HepG2 (cell line): ENCODE data around the gene EHBP1. TPM values are rescaled to one million over a fixed set of nuclear protein-coding genes. Genes with fewer than 3 reads are reported as not detected.

ENCODE experiments used
- ATAC-seq: fragments of 200-7000 bp; cut with Tn5 transposase; 3 replicates; pipeline ENCODE4 v1.9.1; 2020; ENCODE audit warnings: mild to moderate bottlenecking, moderate library complexity
- BruUV-seq: library from RNA; stranded (reverse); fragments of 400-500 nt; replicated peaks from 2 replicates; lab custom pipeline; 2021; lab: Mats Ljungman, UMichigan
- CTCF ChIA-PET: fragments of 300-600 bp; formaldehyde crosslinking; extraction: SDS; loops from one replicate; lab custom pipeline; 2021; ENCODE audit warnings: low total read pairs, inconsistent platforms, low intra/inter-chr PET ratio; lab: Yijun Ruan, JAX
- POLR2A ChIA-PET: fragments of 350-600 bp; sonication (Branson Sonifier 250); formaldehyde crosslinking; loops from one replicate; lab custom pipeline; 2020; ENCODE audit warnings: antibody characterized with exemption, inconsistent platforms; lab: Yijun Ruan, JAX
- DNase-seq: peaks from one replicate; pipeline ENCODE4 v3.0.0-alpha.2; 2015; ENCODE audit warnings: low spot score
- FAIRE-seq: peaks from 3 replicates; lab custom pipeline; 2011; peaks lifted over from hg19 to GRCh38; lab: Jason Lieb, UNC
- H2AFZ ChIP-seq: one replicate; pipeline ENCODE4 v1.6.1; 2011; ENCODE audit warnings: low read length, inconsistent platforms
- H3K27ac ChIP-seq: fragments of 300-600 bp; 3 replicates; pipeline ENCODE4 v1.8.0; 2011; ENCODE audit warnings: mixed run types, mild to moderate bottlenecking, mixed read lengths, low read length, inconsistent platforms; ENCODE audit not compliant: insufficient read depth; ENCODE audit errors: extremely low read length
- H3K27me3 ChIP-seq, 2 experiments: fragments of 200-600 bp in 1 of 2; 2 replicates in 1 of 2; 3 replicates in 1 of 2; pipeline versions ENCODE4 v1.6.0 to v1.8.0; 2011; ENCODE audit warnings: low read length in 2 of 2, mild to moderate bottlenecking in 2 of 2, moderate library complexity in 2 of 2, inconsistent platforms in 1 of 2; ENCODE audit not compliant: insufficient read depth in 2 of 2, control insufficient read depth in 1 of 2
- H3K36me3 ChIP-seq, 2 experiments: fragments of 200-600 bp in 1 of 2; replicated peaks in 1 of 2; 2 replicates in 1 of 2; 3 replicates in 1 of 2; pipeline versions ENCODE4 v1.5.1 to v1.8.0; 2011; ENCODE audit warnings: low read length in 2 of 2, inconsistent platforms in 1 of 2; ENCODE audit not compliant: insufficient read depth in 2 of 2, control insufficient read depth in 1 of 2
- H3K4me1 ChIP-seq: 2 replicates; pipeline ENCODE4 v1.5.1; 2012; ENCODE audit warnings: low read length, inconsistent platforms; ENCODE audit not compliant: insufficient read depth
- H3K4me2 ChIP-seq: 2 replicates; pipeline ENCODE4 v1.6.0; 2011; ENCODE audit warnings: low read depth, low read length, inconsistent platforms
- H3K4me3 ChIP-seq, 3 experiments: fragments of 200-600 bp in 1 of 3; sonication (generic), shearing (Covaris generic) in 1 of 3; replicated peaks in 1 of 3; 2 replicates each; pipeline ENCODE4 v1.5.1; 2011 to 2016; ENCODE audit warnings: low read length in 3 of 3, inconsistent platforms in 2 of 3, low read depth in 2 of 3, mild to moderate bottlenecking in 2 of 3, control low read depth in 1 of 3, mixed read lengths in 1 of 3; ENCODE audit not compliant: insufficient read depth in 1 of 3
- H3K79me2 ChIP-seq: one replicate; pipeline ENCODE4 v1.6.1; 2011; ENCODE audit warnings: low read length, inconsistent platforms; ENCODE audit not compliant: insufficient read depth
- H3K9ac ChIP-seq: 2 replicates; pipeline ENCODE4 v1.6.0; 2011; ENCODE audit warnings: mild to moderate bottlenecking, low read depth, low read length, inconsistent platforms; ENCODE audit not compliant: insufficient read depth
- H3K9me3 ChIP-seq: 2 replicates; pipeline ENCODE4 v1.5.1; 2012; ENCODE audit warnings: mild to moderate bottlenecking, low read length
- H4K20me1 ChIP-seq: 2 replicates; pipeline ENCODE4 v1.6.0; 2011; ENCODE audit warnings: inconsistent platforms, mild to moderate bottlenecking, low read length, moderate library complexity; ENCODE audit not compliant: insufficient read depth
- ADNP ChIP-seq: sonication (generic); formaldehyde crosslinking; IDR thresholded peaks from 2 replicates; pipeline ENCODE4 v1.4.0; 2020; ENCODE audit warnings: missing genetic modification reagents
- DNMT3B ChIP-seq: conservative IDR thresholded peaks from 2 replicates; pipeline ENCODE4 v1.6.1; 2016; ENCODE audit warnings: missing biosample characterization, control low read depth
- ELF3 ChIP-seq: IDR thresholded peaks from 2 replicates; pipeline ENCODE4 v1.6.1; 2016; ENCODE audit warnings: missing genetic modification reagents, missing compliant biosample characterization
- FLYWCH1 ChIP-seq: sonication (generic); formaldehyde crosslinking; IDR thresholded peaks from 2 replicates; pipeline ENCODE4 v1.8.1; 2023; ENCODE audit warnings: mild to moderate bottlenecking, missing genetic modification reagents
- GABPA ChIP-seq, 2 experiments: IDR thresholded peaks; 2 replicates each; pipeline ENCODE4 v1.6.1; 2011 to 2016; ENCODE audit warnings: low read depth in 2 of 2, low read length in 1 of 2, missing biosample characterization in 1 of 2, missing genetic modification characterization in 1 of 2
- HDAC2 ChIP-seq: sonication (generic); formaldehyde crosslinking; IDR thresholded peaks from 2 replicates; pipeline ENCODE4 v1.4.0; 2020; ENCODE audit warnings: missing genetic modification reagents
- RFX3 ChIP-seq: IDR thresholded peaks from 2 replicates; pipeline ENCODE4 v1.6.1; 2016; ENCODE audit warnings: missing biosample characterization, missing genetic modification reagents
- SIN3B ChIP-seq: fragments of 150-350 bp; IDR thresholded peaks from 2 replicates; pipeline ENCODE4 v1.6.1; 2014; ENCODE audit warnings: low read length
- TFDP1 ChIP-seq: IDR thresholded peaks from 2 replicates; pipeline ENCODE4 v1.6.1; 2016; ENCODE audit warnings: missing compliant biosample characterization, missing genetic modification reagents, borderline replicate concordance
- ZBTB40 ChIP-seq, 2 experiments: fragments of 450-650 bp in 1 of 2; sonication (generic) in 1 of 2; formaldehyde crosslinking in 1 of 2; IDR thresholded peaks; 2 replicates each; pipeline versions ENCODE4 v1.6.1 to v1.8.0; 2016 to 2022; ENCODE audit warnings: antibody characterized with exemption in 1 of 2, mild to moderate bottlenecking in 1 of 2, missing genetic modification reagents in 1 of 2
- ZGPAT ChIP-seq: IDR thresholded peaks from 2 replicates; pipeline ENCODE4 v1.6.1; 2016; ENCODE audit warnings: mild to moderate bottlenecking
- ZNF138 ChIP-seq: sonication (generic); formaldehyde crosslinking; IDR thresholded peaks from 2 replicates; pipeline ENCODE4 v1.5.0; 2020; ENCODE audit warnings: mild to moderate bottlenecking, low read depth, missing genetic modification reagents
- ZNF292 ChIP-seq: sonication (generic); formaldehyde crosslinking; IDR thresholded peaks from 2 replicates; pipeline ENCODE4 v1.8.1; 2022; ENCODE audit warnings: mild to moderate bottlenecking, low read depth, missing genetic modification reagents, borderline replicate concordance
- ZSCAN22 ChIP-seq: sonication (generic); formaldehyde crosslinking; IDR thresholded peaks from 2 replicates; pipeline ENCODE4 v1.4.0; 2020; ENCODE audit warnings: mild to moderate bottlenecking, missing genetic modification reagents
- WGBS: methylation state at CpG from one replicate; pipeline ENCODE4 v1.1.6; 2017; ENCODE audit warnings: low lambda C conversion rate; 5-methylcytosine and 5-hydroxymethylcytosine counted together
- in situ Hi-C: cut with HindIII; loops from 2 replicates; pipeline ENCODE4 v1.10.0; 2017; ENCODE audit warnings: low pct_unique_long_range_greater_than_20kb; ENCODE audit not compliant: extremely low pct_ligation_motif_present
- intact Hi-C: fragments of 100-400 bp; cut with micrococcal nuclease; formaldehyde crosslinking; loops from one replicate; pipeline ENCODE4 v1.10.0; 2022; ENCODE audit not compliant: unreplicated experiment
- polyA plus RNA-seq, 8 experiments: library from polyadenylated mRNA; depleted of rRNA in 3 of 8; stranded (reverse) in 7 of 8; unstranded in 1 of 8; fragments of >200 nt; fragmentation: Illumina TruSeq in 4 of 8; extraction: Trizol in 4 of 8; gene quantifications; 2 replicates each; pipeline versions ENCODE4 v1.2.1 to v1.2.3, GENCODE V29; 2011 to 2016; ENCODE audit warnings: low read depth in 4 of 8, missing spikeins in 1 of 8, mixed read lengths in 1 of 8; ENCODE audit not compliant: insufficient read depth in 1 of 8
- total RNA-seq, 5 experiments: library from RNA; depleted of rRNA; stranded (reverse); fragments of >200 nt; fragmentation: Illumina TruSeq; extraction: Trizol; gene quantifications; 2 replicates each; pipeline ENCODE4 v1.2.3, GENCODE V29; 2016; ENCODE audit warnings: low read depth in 1 of 5

Gene EHBP1
- total and polyA plus RNA-seq, 2 of the 13 experiments (the other 11 are each of a cell fraction or from before 2014, with no cell fraction given), result 93.5 to 146 TPM

GRCh38 chr2:62698653-62699052, 6.9 kb upstream of the EHBP1 start:
- POLR2A ChIA-PET, result interaction anchor here (1.2 to 1.6 kb wide), 4 partner anchors 9 to 129 kb away, joined by 3 to 5 read pairs (median 4); no protein-coding TSS in a partner anchor
- no peak overlapping the region for H2AFZ ChIP-seq
- intact Hi-C loops, result no loop called here
- 93% methylated on average over 1 of the region's 1 CpG for WGBS
- no peak overlapping the region for H3K4me2 ChIP-seq
- no peak for ATAC-seq
- H3K4me1 ChIP-seq, result peaks cover 11% of the 10 kb centered on the region
- CTCF ChIA-PET, result no interaction called here
- H3K36me3 ChIP-seq, result no peaks in the 10 kb centered on the region
- H3K27ac ChIP-seq, result no peak overlapping the region
- FAIRE-seq, result no peak
- in situ Hi-C loops, result no loop called here
- H3K4me3 ChIP-seq, result no peak overlapping the region
- no peak overlapping the region for H3K9ac ChIP-seq
- no peaks in the 10 kb centered on the region for H3K27me3 ChIP-seq
- no peaks in the 10 kb centered on the region for H4K20me1 ChIP-seq
- BruUV-seq, result no TSS peak
- no peaks in the 10 kb centered on the region for H3K79me2 ChIP-seq
- no peak for DNase-seq
- no peaks in the 10 kb centered on the region for H3K9me3 ChIP-seq
- TF ChIP-seq DNMT3B (CRISPR knock-in tag) (no peak), ELF3 (CRISPR knock-in tag) (no peak), ZSCAN22 (CRISPR knock-in tag) (no peak), GABPA (IDR thresholded peaks at IDR 0.05; ENCODE audit: low read depth, low read length) (no peak), GABPA (CRISPR knock-in tag; IDR thresholded peaks at IDR 0.05; ENCODE audit: low read depth) (no peak), RFX3 (CRISPR knock-in tag) (no peak), ADNP (no peak), ZNF292 (no peak), HDAC2 (CRISPR knock-in tag) (no peak), ZBTB40 (IDR thresholded peaks at IDR 0.05) (no peak), ZBTB40 (CRISPR knock-in tag; IDR thresholded peaks at IDR 0.05) (no peak), TFDP1 (CRISPR knock-in tag) (no peak), FLYWCH1 (CRISPR knock-in tag) (no peak), SIN3B (no peak), ZNF138 (CRISPR knock-in tag) (no peak), ZGPAT (CRISPR knock-in tag) (no peak)
